Colonic mucosa (tissue), 4 donors: ENCODE measurements around the gene CENPH. TPM values are rescaled to one million over a fixed set of nuclear protein-coding genes. Genes with fewer than 3 reads are reported as not detected.
"Not testable (repeated sequence)": the region's sequence is repeated elsewhere in the genome, so short reads cannot be mapped to it uniquely, and the experiment has no call there.

Source experiments
- DNase-seq: peaks from one replicate; pipeline ENCODE4 v3.0.0-alpha.2; 2020
- H3K27ac ChIP-seq: fragments of 200-600 bp; one replicate; pipeline ENCODE4 v1.8.0; 2021
- H3K27me3 ChIP-seq: fragments of 200-600 bp; one replicate; pipeline ENCODE4 v1.8.0; 2021
- H3K36me3 ChIP-seq: fragments of 200-600 bp; one replicate; pipeline ENCODE4 v1.8.0; 2021
- H3K4me1 ChIP-seq: fragments of 200-600 bp; one replicate; pipeline ENCODE4 v1.8.0; 2021; ENCODE audit warnings: mild to moderate bottlenecking
- H3K4me3 ChIP-seq: fragments of 200-600 bp; one replicate; pipeline ENCODE4 v1.8.0; 2021
- H3K9ac ChIP-seq, 2 donors: one replicate each; pipeline ENCODE4 v1.7.0; 2013; ENCODE audit warnings: control low read depth in 2 of 2, low read depth in 2 of 2, low read length in 2 of 2
- H3K9me3 ChIP-seq: fragments of 200-600 bp; one replicate; pipeline ENCODE4 v1.8.0; 2021
- CTCF ChIP-seq: fragments of 200-600 bp; IDR thresholded peaks from one replicate; pipeline ENCODE4 v1.8.0; 2022; ENCODE audit warnings: antibody characterized with exemption, mild to moderate bottlenecking
- intact Hi-C: fragments of 100-400 bp; cut with DNase I; formaldehyde crosslinking; loops from one replicate; pipeline ENCODE4 v1.14.1; 2022
- total RNA-seq, 2 donors: library from RNA; stranded (reverse); fragmentation: NEBNext Ultra II Directional in 1 of 2; extraction: Animal tissue kit (Norgen Biotek cat#: 25700) in 1 of 2; gene quantifications; one replicate each; pipeline ENCODE4 v1.2.1, GENCODE V29; 2021
- donor health status: healthy.
- donor health status: DM: no; HTN: no; CAD: no.
- donor health status: DM: no; HTN: no; CAD: no.

CENPH gene
- total RNA-seq, 2 donors from 2014 or later, result 5.9 to 13.9 TPM

GRCh38 chr5:69242215-69242927, 53.0 kb downstream of the CENPH start:
- H3K4me1 ChIP-seq, result no peaks in the 10 kb centered on the region
- H3K9me3 ChIP-seq, result no peaks in the 10 kb centered on the region
- TF ChIP-seq CTCF, result no peak
- H3K9ac ChIP-seq, result no peak overlapping the region
- no peak overlapping the region for H3K27ac ChIP-seq
- H3K4me3 ChIP-seq, result no peak overlapping the region
- no peak for DNase-seq
- H3K36me3 ChIP-seq, result no peaks in the 10 kb centered on the region
- intact Hi-C loops, result no loop called here
- H3K27me3 ChIP-seq, result no peaks in the 10 kb centered on the region

- Histone ChIP-seq H3K9ac (no peak overlapping the region), H3K9me3 (no peaks in the 10 kb centered on the region), H3K4me1 (no peaks in the 10 kb centered on the region), H3K4me3 (no peak overlapping the region), H3K27ac (no peak overlapping the region), H3K36me3 (no peaks in the 10 kb centered on the region), H3K27me3 (no peaks in the 10 kb centered on the region)
- no peak for DNase-seq
- no peak for TF ChIP-seq CTCF
- intact Hi-C loops, result no loop called here
Observed at GRCh38 chr5:69245031-69245430, 55.6 kb downstream of the CENPH start.

GRCh38 chr5:69248019-69248418, 58.6 kb downstream of the CENPH start:
- Histone ChIP-seq H3K9me3 (no peaks in the 10 kb centered on the region), H3K27ac (no peak overlapping the region), H3K9ac (no peak overlapping the region), H3K4me3 (no peak overlapping the region), H3K36me3 (no peaks in the 10 kb centered on the region), H3K4me1 (no peaks in the 10 kb centered on the region), H3K27me3 (no peaks in the 10 kb centered on the region)
- intact Hi-C loops, result no loop called here
- TF ChIP-seq CTCF, result no peak
- no peak for DNase-seq

- no peak for TF ChIP-seq CTCF
- no peaks in the 10 kb centered on the region for H3K36me3 ChIP-seq
- H3K9me3 ChIP-seq, result no peaks in the 10 kb centered on the region
- no peak for DNase-seq
- H3K9ac ChIP-seq, result no peak overlapping the region
- no peak overlapping the region for H3K4me3 ChIP-seq
- intact Hi-C loops, result no loop called here
- H3K27me3 ChIP-seq, result no peaks in the 10 kb centered on the region
- H3K27ac ChIP-seq, result no peak overlapping the region
- H3K4me1 ChIP-seq, result no peaks in the 10 kb centered on the region
Observed at GRCh38 chr5:69250593-69250992, 61.2 kb downstream of the CENPH start.

- no peak for DNase-seq
- H3K9ac ChIP-seq, result no peak overlapping the region
Observed at GRCh38 chr5:69252437-69252836, 63.1 kb downstream of the CENPH start.

GRCh38 chr5:69255940-69256339, 66.6 kb downstream of the CENPH start:
- H3K4me3 ChIP-seq, H3K9ac ChIP-seq, H3K9me3 ChIP-seq, H3K27me3 ChIP-seq, intact Hi-C loops, H3K4me1 ChIP-seq, H3K36me3 ChIP-seq, H3K27ac ChIP-seq, DNase-seq: not testable (repeated sequence)

More at GRCh38 chr5:69252437-69252836, 63.1 kb downstream of the CENPH start:
- intact Hi-C loops, result no loop called here
- Histone ChIP-seq H3K9me3 (no peaks in the 10 kb centered on the region), H3K27me3 (no peaks in the 10 kb centered on the region), H3K36me3 (peaks cover 2% of the 10 kb centered on the region), H3K4me1 (no peaks in the 10 kb centered on the region), H3K4me3 (no peak overlapping the region), H3K27ac (no peak overlapping the region)
- TF ChIP-seq CTCF, result no peak
